HG03039 (cell line): ENCODE measurements around the gene PBX1.

Source experiments
- ATAC-seq: cut with Tn5 transposase; IDR thresholded peaks from one replicate; pipeline ENCODE4 v1.9.1; 2021; ENCODE audit warnings: mild to moderate bottlenecking, moderate library complexity; ENCODE audit not compliant: unreplicated experiment

The PBX1 gene

GRCh38 chr1:164771619-164772361 lies 212.8 kb downstream of the PBX1 start:
- no peak for ATAC-seq

DNA sequence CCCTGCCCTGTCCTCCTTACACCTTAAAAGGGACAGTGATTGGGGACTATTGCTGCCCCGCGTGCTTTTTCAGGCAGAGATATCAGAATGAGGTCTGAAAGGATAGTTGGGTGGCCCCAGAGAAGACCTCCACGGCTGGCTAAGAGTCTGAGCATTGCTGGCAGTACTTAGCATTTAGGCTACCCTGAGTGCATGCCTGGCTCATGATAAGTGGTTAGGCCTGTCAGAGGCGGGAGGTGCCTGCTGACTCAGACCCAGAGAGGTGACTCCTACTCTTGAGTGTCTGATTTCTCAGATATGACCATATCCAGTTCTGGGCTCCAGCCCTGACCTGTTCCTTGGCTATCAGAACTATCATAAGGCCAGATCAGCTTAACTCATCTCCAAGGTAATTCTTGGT lies 213.7 kb downstream of the PBX1 start:
- ATAC-seq: peak; percentile 88

DNA sequence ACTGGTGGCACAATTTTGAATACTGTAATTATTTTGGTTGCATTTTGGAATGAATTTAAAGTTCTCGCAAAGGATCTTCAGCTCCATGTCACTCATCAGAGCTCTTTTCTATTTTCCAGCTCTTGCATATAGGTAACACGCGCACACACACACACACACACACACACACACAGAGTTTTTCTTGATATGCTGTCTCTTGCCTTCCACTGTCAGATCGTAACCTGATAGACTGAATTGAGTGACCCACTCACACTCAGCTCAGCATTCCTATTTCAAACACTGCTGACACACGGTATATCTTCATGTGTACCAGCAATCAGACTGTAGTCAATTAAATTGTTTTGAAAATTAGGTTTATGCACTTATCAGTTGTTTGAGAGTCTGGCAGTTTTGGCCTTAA lies 214.1 kb downstream of the PBX1 start:
- no peak for ATAC-seq

DNA sequence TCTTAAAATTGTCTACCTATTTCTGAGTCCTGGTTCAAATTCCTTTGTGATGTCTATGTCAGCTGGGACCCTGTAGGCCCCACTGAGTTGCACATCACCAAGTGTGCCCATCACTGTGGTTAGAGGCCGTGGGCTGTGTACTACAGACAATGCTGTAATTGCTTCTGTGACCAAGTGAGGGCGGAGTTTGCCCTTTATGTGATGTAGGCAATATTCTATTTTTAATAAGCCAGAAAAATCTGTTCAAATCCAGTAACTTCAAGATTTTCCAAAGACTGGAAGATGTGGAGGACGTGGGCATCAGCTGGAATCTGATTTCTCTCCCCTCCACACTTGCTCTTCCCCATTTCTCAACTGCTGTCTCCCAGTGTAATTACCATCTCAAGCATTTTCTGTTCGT lies 215.4 kb downstream of the PBX1 start:
- ATAC-seq: no peak

DNA sequence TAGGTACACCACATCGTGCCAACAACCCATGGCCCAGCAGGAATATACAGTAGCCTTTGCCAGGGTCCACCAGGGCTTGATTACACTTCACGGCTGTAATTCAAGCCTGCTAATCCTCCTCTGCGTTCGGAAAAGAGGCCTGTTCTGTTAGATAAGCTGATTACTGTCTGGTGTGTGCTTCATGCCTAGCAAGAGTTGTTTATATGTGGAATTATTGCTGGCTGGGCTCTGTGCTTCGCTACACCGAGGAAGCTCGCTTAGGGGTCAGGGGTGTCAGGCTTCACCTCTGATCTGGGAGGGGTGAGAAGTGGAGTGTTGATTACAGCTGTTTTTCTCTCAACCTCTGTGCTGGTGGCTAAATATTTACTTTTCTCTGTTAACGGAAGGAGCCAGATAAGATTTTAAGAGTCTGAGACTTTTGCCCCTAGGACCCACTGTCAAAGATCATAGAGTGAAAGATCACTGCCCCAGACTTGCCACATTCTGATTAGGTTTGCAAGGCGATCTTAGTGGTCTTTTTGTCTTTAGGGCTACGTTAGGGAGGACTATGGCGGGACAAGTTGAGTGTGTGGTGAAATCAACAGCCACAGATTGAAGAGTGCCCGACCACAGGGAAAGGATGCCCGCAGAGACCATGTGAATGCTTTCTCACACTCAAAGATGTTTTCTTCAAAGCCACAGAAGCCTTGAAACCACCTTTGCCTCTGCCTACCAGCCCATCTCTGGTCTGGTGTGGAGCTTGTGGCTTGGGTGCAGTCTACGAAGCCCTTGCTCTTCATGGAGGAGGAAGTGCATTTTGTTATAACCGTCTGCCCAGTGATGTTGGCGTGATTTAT lies 216.1 kb downstream of the PBX1 start:
- ATAC-seq: no peak

DNA sequence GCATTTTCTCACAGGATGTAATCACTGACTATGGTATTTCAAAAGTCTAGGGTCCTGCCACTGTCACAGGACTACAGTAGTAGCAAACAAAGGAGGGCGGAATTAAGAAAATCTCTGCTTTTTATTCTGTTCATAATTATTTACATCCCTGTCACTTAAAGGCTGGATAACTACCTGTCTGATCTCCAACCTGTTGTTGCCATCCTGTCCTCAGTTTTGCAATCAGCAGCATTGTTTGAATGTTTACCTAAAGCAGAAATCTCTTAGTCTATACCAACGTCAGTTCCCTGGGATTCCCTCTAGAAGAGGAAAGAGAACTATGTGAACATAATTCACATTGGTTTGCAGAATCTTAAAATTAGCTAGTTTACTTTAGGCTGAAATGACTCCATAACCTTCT lies 218.5 kb downstream of the PBX1 start:
- ATAC-seq: no peak

GRCh38 chr1:164779376-164779775 lies 220.4 kb downstream of the PBX1 start:
- no peak for ATAC-seq

DNA sequence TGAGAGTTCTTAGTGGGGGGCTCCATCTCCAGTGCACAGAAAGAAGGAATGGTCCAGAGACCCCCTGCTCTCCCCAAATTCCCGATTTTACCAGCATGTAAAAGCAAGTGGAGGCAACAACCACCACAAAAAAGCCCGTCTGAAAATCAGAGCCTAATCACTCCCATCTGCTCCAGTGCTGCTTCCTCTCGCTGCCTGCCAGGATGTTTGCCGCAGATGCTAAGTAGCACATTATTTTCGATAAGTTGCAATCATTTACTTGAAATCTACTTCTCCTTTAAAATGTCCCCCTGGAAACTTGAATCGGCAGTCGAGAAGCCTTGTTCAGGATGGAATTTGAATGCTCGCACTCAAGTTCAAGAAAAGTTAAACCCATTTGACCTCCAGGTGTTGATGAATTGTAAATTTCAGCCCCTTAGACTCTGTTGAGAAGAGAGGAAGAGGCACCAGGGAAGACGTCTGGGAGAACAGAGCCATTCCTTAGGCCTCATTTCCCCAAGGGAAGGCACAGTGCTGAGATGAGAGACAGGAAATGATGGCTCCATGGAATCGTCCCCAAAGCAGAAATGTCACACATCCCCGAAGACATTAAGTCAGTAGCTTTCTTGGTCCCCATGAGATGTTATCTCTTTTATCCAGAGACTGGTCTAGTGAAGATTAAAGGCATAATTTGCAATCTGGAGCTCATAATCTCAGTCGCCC lies 221.3 kb downstream of the PBX1 start:
- ATAC-seq: no peak

- no peak for ATAC-seq
Measured at GRCh38 chr1:164780863-164781262, 221.9 kb downstream of the PBX1 start.

- ATAC-seq: no peak
Measured at GRCh38 chr1:164781972-164782371, 223.0 kb downstream of the PBX1 start.

DNA sequence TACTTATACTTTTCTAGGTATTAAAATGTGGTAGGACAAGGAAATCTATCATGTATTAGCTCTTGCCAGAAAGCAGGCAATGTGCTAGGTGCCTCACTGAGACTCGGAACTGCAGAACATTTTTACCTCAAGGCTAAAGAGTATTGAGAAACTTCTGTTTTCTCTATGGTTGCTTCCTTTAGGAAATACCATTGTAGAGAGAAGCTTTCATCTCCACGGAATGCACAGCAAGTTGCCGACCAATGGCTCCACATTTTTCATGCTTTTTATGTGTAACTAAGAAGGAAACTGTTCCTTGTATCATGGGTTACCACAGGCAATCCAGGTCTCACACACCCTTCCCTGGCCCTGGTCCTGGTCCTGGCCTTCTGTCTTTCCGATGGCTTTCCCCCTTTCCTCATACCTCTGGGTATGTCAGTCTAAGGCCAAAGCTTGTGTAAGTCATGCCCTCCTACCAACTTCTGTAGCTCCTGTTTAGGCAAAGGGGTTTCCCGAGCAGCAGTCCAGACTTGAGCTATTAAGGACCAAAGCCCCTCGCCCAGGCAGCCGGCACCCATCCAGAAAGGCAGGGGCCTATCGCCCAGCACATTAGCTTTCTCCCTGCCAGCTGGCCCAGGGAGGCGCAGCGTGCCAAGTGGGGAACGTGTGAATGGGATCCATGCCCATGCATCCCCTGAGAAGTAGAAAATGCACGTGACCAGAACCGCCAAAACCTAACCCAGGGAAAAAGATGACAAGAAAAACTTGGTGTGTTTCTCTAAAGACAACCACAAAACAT lies 225.0 kb downstream of the PBX1 start:
- ATAC-seq: no peak

- no peak for ATAC-seq
Measured at GRCh38 chr1:164784960-164785359, 226.0 kb downstream of the PBX1 start.

DNA sequence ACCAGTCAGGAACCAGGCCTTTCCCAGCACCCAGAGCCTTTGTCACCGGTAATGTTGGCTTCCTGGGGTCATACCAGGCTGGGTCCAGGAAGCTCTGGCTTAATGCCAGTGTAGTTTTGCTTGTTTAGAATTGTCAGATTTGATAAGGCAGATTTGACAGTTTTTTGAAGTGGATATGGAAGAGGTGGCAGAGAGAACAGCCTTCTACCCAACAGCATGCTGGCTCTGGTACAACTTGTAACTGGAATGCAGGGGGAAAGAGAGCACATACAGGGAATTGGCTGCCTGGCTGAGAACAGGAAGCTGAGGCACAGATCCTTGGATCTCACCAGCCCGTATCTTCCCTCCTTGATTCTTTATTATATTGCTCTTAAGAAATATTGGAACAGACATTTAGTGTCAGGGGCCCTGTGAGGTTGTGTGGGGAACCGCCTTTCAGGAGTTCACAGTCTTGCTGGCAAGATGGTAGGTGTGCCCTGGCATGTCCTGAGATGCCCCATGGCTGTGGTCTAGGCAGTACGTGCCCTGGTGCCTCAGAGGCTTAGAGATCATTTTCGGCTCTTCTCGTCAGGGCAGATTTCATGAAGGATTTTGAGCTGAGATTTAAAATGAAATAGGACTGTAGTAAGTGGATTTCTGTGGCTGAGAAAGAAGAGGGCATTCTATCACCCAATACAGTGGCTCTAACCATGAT lies 227.0 kb downstream of the PBX1 start:
- ATAC-seq: no peak

DNA sequence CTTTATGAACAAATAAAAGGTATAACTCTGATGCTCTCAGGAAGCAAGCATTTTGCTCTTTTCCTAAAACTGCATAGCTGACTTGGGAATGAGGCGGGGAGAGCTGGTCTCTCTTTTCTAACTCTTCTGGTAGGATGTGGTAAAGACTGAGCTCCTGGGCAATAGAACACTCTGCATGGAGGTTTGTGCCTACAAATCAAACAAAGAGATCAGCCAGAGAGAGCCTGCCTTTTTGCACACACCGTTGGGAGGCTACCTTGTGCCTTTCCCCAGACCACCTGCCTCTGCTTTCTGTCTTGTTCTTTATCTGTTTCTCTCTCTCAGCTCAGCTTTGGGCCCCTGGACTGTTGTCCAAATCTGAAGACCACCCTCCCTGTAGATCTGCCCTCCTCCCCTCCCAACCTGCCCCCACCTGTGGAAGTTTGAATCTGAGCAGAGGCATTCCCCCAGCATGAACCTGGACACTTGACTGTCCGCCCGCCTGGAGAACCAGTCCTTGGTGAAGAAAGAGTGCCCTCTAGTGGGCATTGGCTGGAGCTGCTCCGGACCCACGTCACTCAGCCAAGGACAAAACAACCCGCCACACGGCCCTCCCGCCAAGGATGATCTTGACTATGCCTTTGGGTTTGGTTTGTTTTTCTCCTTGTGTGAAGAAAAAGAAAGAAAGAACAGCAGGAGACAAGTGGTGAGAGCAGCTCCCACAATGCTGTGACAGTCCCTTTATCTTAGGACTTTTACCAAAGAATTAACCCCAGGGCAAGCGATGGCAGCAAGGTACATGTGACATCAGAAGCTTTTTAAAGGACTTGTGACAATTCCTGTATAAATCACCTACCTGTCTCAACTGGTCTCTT lies 228.2 kb downstream of the PBX1 start:
- ATAC-seq: peak; percentile 94

DNA sequence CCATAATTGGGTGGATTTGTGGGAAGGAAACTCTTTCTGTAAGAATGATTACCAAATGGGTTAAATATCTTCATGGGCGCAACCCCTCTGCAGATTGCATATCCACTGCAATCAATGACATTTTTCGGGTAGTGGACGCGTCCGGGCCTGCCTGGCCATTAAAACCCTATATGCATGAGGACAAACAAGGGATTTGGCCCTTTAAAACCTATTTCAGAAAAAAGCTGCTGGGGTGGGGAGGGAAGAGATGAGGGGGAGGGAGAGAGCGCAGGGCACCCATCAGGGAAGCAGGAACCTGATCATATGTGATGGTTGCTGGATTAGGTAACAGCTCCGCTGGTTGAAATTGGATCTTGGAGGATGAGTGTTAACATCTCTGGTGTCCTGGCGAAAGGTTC lies 228.8 kb downstream of the PBX1 start:
- ATAC-seq: no peak

DNA sequence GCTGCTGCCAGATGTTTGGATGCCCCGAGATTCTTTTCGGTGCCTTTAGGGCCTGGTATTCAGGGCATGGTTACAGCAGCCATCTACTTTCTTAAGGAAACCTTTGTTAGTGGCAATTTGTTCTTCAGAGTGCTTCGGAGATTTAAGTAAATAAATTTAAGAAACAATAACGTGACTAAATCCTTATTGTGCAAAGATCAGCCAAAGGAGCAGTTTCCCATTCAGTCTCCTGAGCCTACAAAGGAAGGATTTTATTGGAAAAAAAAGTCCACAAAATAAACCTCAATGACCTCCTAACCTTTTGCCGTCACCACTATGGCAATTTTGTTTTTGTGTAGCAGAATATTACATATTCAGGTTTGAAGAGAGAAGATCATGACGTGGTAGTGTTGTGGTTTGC lies 231.1 kb downstream of the PBX1 start:
- no peak for ATAC-seq

DNA sequence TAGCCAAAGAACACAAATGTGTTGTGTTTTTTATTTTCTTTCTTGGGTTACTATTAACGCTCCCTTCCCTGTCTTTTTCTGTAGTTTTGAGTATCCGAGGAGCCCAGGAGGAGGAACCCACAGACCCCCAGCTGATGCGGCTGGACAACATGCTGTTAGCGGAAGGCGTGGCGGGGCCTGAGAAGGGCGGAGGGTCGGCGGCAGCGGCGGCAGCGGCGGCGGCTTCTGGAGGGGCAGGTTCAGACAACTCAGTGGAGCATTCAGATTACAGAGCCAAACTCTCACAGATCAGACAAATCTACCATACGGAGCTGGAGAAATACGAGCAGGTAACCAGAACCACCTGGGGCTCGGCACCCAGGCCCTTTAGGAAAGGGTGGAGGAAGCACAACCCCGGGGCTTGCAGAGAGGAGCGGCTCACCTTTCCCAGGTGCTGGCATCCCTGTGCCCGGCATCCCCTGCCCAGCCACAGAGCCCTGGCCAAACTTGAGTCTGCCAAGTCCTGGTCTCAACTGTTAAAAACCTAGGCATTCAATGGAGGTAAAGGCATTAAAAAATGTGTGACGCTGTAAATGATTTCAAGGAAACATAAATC lies 233.5 kb downstream of the PBX1 start:
- ATAC-seq: no peak

DNA sequence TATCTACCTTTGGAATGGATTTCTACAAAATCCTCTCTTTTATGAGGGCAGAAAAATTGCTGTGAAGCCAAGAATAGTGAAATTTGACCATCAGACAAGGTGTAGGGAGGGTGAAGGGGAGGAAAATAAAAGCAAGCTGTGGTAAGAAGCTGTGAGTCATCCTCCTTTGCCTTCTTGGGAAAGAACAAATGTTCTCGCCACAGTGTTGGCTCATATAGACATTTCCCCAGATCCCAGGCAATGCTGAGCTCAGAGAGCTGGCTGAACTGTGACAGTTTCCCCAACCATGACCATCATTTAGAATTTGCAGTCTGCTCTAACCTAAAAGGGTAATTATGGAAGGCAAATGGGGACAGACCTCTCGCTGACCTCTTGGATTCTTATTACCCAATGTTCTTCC lies 235.4 kb downstream of the PBX1 start:
- no peak for ATAC-seq

DNA sequence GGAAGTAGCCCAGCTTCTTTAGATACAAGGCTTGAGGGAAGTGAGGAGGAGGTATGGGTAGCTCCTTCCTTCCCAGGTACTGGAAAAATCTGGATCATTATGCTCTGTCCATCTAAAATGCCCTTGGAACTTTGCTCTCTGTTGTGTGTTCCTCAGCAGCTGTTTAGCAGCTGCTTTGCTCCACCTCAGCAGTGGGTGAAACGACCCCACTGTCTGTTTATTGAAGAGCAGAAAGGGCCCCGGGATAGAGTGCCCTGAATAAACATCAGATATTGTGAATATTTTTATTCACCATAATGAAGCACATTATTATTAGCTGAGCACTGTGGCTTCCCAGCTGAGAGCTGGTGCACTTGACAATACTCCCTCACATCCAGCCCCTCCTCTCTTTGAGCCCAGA lies 237.9 kb downstream of the PBX1 start:
- no peak for ATAC-seq
